PC-9 (cell line): ENCODE results near the gene CRYBB3. TPM values are rescaled to one million over a fixed set of nuclear protein-coding genes. Genes with fewer than 3 reads are reported as not detected.
"Not testable (repeated sequence)": the region's sequence is repeated elsewhere in the genome, so short reads cannot be mapped to it uniquely, and the experiment has no call there.

Source experiments
- BruUV-seq: library from RNA; stranded (reverse); fragments of 400-500 nt; replicated peaks from 2 replicates; lab custom pipeline; 2021; lab: Mats Ljungman, UMichigan
- CTCF ChIA-PET: fragments of 300-600 bp; sonication (Branson Sonifier 250); formaldehyde crosslinking; loops from one replicate; lab custom pipeline; 2022; ENCODE audit warnings: antibody characterized with exemption; lab: Charles Lee
- POLR2A ChIA-PET: fragments of 300-600 bp; sonication (Branson Sonifier 250); formaldehyde crosslinking; loops from one replicate; lab custom pipeline; 2022; ENCODE audit warnings: antibody characterized with exemption; ENCODE audit not compliant: unreplicated experiment; lab: Charles Lee
- DNase-seq, 2 experiments: peaks; one replicate each; pipeline versions ENCODE4 v3.0.0 to v3.0.0-alpha.2; 2015 to 2022; ENCODE audit warnings: mixed read lengths in 1 of 2
- H2AFZ ChIP-seq: fragments of 200-600 bp; sonication (generic); 2 replicates; pipeline ENCODE4 v1.8.1; 2017; ENCODE audit warnings: antibody characterized with exemption
- H3F3A ChIP-seq: fragments of 200-600 bp; sonication (generic); 2 replicates; pipeline ENCODE4 v1.8.1; 2017; ENCODE audit warnings: antibody characterized with exemption, mild to moderate bottlenecking, low read depth; ENCODE audit not compliant: insufficient read depth
- H3K27ac ChIP-seq: fragments of 200-600 bp; sonication (generic); 2 replicates; pipeline ENCODE4 v1.6.1; 2016; ENCODE audit warnings: mixed run types
- H3K27me3 ChIP-seq: fragments of 200-600 bp; sonication (generic); 2 replicates; pipeline ENCODE4 v1.6.1; 2016; ENCODE audit warnings: low read depth, mixed run types; ENCODE audit not compliant: insufficient read depth
- H3K36me3 ChIP-seq: fragments of 200-600 bp; sonication (generic); 2 replicates; pipeline ENCODE4 v1.6.1; 2016; ENCODE audit warnings: low read depth, mixed run types
- H3K4me1 ChIP-seq: fragments of 200-600 bp; sonication (generic); replicated peaks from 2 replicates; pipeline ENCODE4 v1.6.1; 2016; ENCODE audit warnings: mixed run types; ENCODE audit not compliant: insufficient read depth
- H3K4me2 ChIP-seq: fragments of 200-600 bp; sonication (generic); 2 replicates; pipeline ENCODE4 v1.6.1; 2017; ENCODE audit warnings: mixed run types
- H3K4me3 ChIP-seq: fragments of 200-600 bp; sonication (generic); 2 replicates; pipeline ENCODE4 v1.6.1; 2016; ENCODE audit warnings: mixed run types
- H3K79me2 ChIP-seq: fragments of 200-600 bp; sonication (generic); 2 replicates; pipeline ENCODE4 v1.6.1; 2017; ENCODE audit warnings: low read depth, mixed run types
- H3K9me2 ChIP-seq: fragments of 200-600 bp; sonication (generic); 2 replicates; pipeline ENCODE4 v1.8.1; 2017; ENCODE audit warnings: mild to moderate bottlenecking; ENCODE audit not compliant: insufficient read depth
- H3K9me3 ChIP-seq: fragments of 200-600 bp; sonication (generic); 2 replicates; pipeline ENCODE4 v1.8.1; 2016; ENCODE audit warnings: low read depth; ENCODE audit not compliant: insufficient read depth
- H4K20me1 ChIP-seq: fragments of 200-600 bp; sonication (generic); 2 replicates; pipeline ENCODE4 v1.8.1; 2017; ENCODE audit not compliant: insufficient read depth
- CTCF ChIP-seq: fragments of 200-600 bp; sonication (generic); conservative IDR thresholded peaks from 2 replicates; pipeline ENCODE4 v1.6.1; 2017; ENCODE audit warnings: mixed run types, antibody characterized with exemption, mild to moderate bottlenecking, moderate library complexity
- EZH2 ChIP-seq: fragments of 200-600 bp; sonication (generic); IDR thresholded peaks from 2 replicates; pipeline ENCODE4 v1.8.0; 2017; ENCODE audit warnings: antibody characterized with exemption, low read depth
- intact Hi-C: fragments of 100-400 bp; cut with micrococcal nuclease; formaldehyde crosslinking; loops from one replicate; pipeline ENCODE4 v1.10.0; 2022; ENCODE audit not compliant: unreplicated experiment
- total RNA-seq: library from RNA; stranded (reverse); gene quantifications from 2 replicates; pipeline ENCODE4 v1.2.3, GENCODE V29; 2021

CRYBB3 gene
- total RNA-seq, 1 experiment from 2014 or later = 0.85 TPM

GRCh38 chr22:25203082-25203481 lies 3.4 kb downstream of the CRYBB3 start:
- Histone ChIP-seq H3K9me2 (no peaks in the 10 kb centered on the region), H3K79me2 (no peaks in the 10 kb centered on the region), H3K4me3 (no peak overlapping the region), H4K20me1 (peaks cover 3% of the 10 kb centered on the region; the same call in 1 of the 2 replicates), H3K27ac (no peak overlapping the region), H3K4me2 (no peak overlapping the region), H2AFZ (no peak overlapping the region), H3K27me3 (no peaks in the 10 kb centered on the region), H3F3A (peaks cover 2% of the 10 kb centered on the region; the same call in 1 of the 2 replicates), H3K9me3 (no peaks in the 10 kb centered on the region), H3K4me1 (no peaks in the 10 kb centered on the region), H3K36me3 (no peaks in the 10 kb centered on the region)
- ChIA-PET CTCF (no interaction called here), POLR2A (no interaction called here)
- BruUV-seq = no TSS peak
- DNase-seq = no peak
- intact Hi-C loops = loop anchor here (10.0 kb wide), 1 partner anchor 572 kb away; no protein-coding TSS in a partner anchor
- TF ChIP-seq CTCF (no peak), EZH2 (no peak)

GRCh38 chr22:25204547-25204946 lies 4.9 kb downstream of the CRYBB3 start:
- intact Hi-C loops = loop anchor here (10.0 kb wide), 1 partner anchor 570 kb away; no protein-coding TSS in a partner anchor

GRCh38 chr22:25205847-25206246 lies 6.2 kb downstream of the CRYBB3 start:
- Histone ChIP-seq H2AFZ (no peak overlapping the region), H3F3A (peaks cover 2% of the 10 kb centered on the region; the same call in 1 of the 2 replicates), H3K36me3 (no peaks in the 10 kb centered on the region), H3K4me2 (no peak overlapping the region), H3K9me2 (no peaks in the 10 kb centered on the region), H3K9me3 (no peaks in the 10 kb centered on the region), H3K4me3 (no peak overlapping the region), H4K20me1 (peaks cover 3% of the 10 kb centered on the region; the same call in 1 of the 2 replicates), H3K27me3 (no peaks in the 10 kb centered on the region), H3K4me1 (no peaks in the 10 kb centered on the region), H3K27ac (no peak overlapping the region), H3K79me2 (no peaks in the 10 kb centered on the region)
- CTCF ChIA-PET = no interaction called here
- no peak for TF ChIP-seq EZH2
- TF ChIP-seq CTCF = no peak
- no TSS peak for BruUV-seq
- intact Hi-C loops = loop anchor here (10.0 kb wide), 1 partner anchor 569 kb away; no protein-coding TSS in a partner anchor
- no peak for DNase-seq
- POLR2A ChIA-PET = no interaction called here

More at GRCh38 chr22:25204547-25204946, 4.9 kb downstream of the CRYBB3 start:
- H3F3A ChIP-seq, H3K27ac ChIP-seq, DNase-seq, H3K27me3 ChIP-seq, H4K20me1 ChIP-seq, POLR2A ChIA-PET, H3K79me2 ChIP-seq, H3K9me2 ChIP-seq, H3K9me3 ChIP-seq, CTCF ChIA-PET, H3K4me2 ChIP-seq, H3K4me3 ChIP-seq, BruUV-seq, H2AFZ ChIP-seq, H3K36me3 ChIP-seq, H3K4me1 ChIP-seq: not testable (repeated sequence)

GRCh38 chr22:25206998-25207397 lies 7.3 kb downstream of the CRYBB3 start:
- ChIA-PET POLR2A (no interaction called here), CTCF (no interaction called here)
- no peaks in the 10 kb centered on the region for H3F3A ChIP-seq
- H2AFZ ChIP-seq = no peak overlapping the region
- TF ChIP-seq EZH2 = no peak
- no peak for TF ChIP-seq CTCF
- no peak overlapping the region for H3K27ac ChIP-seq
- intact Hi-C loops = loop anchor here (10.0 kb wide), 1 partner anchor 568 kb away; no protein-coding TSS in a partner anchor
- DNase-seq = no peak
- H3K4me3 ChIP-seq = no peak overlapping the region
- no peaks in the 10 kb centered on the region for H3K4me1 ChIP-seq
- H3K79me2 ChIP-seq = no peaks in the 10 kb centered on the region
- H4K20me1 ChIP-seq = peaks cover 3% of the 10 kb centered on the region; the same call in 1 of the 2 replicates
- H3K27me3 ChIP-seq = no peaks in the 10 kb centered on the region
- no peaks in the 10 kb centered on the region for H3K36me3 ChIP-seq
- BruUV-seq = no TSS peak
- H3K9me2 ChIP-seq = no peaks in the 10 kb centered on the region
- H3K9me3 ChIP-seq = no peaks in the 10 kb centered on the region
- H3K4me2 ChIP-seq = no peak overlapping the region
